Fibroblast of lung (primary cell): Measurements from ENCODE around the gene SPATS2L. TPM values are rescaled to one million over a fixed set of nuclear protein-coding genes. Genes with fewer than 3 reads are reported as not detected.

Experiments
- DNase-seq, 2 donors: peaks; one replicate each; pipeline versions ENCODE4 v3.0.0 to v3.0.0-alpha.2; 2010; ENCODE audit warnings: low read depth in 2 of 2
- H2AFZ ChIP-seq: 2 replicates; pipeline ENCODE4 v1.5.1; 2012; ENCODE audit warnings: low read length, control low read depth, inconsistent platforms
- H3K27ac ChIP-seq: 2 replicates; pipeline ENCODE4 v1.5.1; 2011; ENCODE audit warnings: low read length, control low read depth; ENCODE audit not compliant: insufficient read depth
- H3K27me3 ChIP-seq: 2 replicates; pipeline ENCODE4 v1.5.1; 2011; ENCODE audit warnings: mild to moderate bottlenecking, low read length; ENCODE audit not compliant: control insufficient read depth, insufficient read depth
- H3K36me3 ChIP-seq: 2 replicates; pipeline ENCODE4 v1.5.1; 2011; ENCODE audit warnings: low read length; ENCODE audit not compliant: control insufficient read depth, insufficient read depth
- H3K4me1 ChIP-seq: 2 replicates; pipeline ENCODE4 v1.5.1; 2011; ENCODE audit warnings: low read length; ENCODE audit not compliant: control insufficient read depth, insufficient read depth; ENCODE audit errors: extremely low read depth
- H3K4me2 ChIP-seq: 2 replicates; pipeline ENCODE4 v1.5.1; 2011; ENCODE audit warnings: low read length, control low read depth; ENCODE audit not compliant: insufficient read depth; ENCODE audit errors: extremely low read depth
- H3K4me3 ChIP-seq, 4 experiments: fragments of 200-600 bp in 1 of 4; sonication (generic) in 1 of 4; replicated peaks in 1 of 4; 2 replicates each; pipeline ENCODE4 v1.5.1; 2011 to 2016; ENCODE audit warnings: low read length in 4 of 4, low read depth in 3 of 4, mild to moderate bottlenecking in 3 of 4, control low read depth in 2 of 4, inconsistent platforms in 1 of 4, mixed read lengths in 1 of 4; ENCODE audit not compliant: insufficient read depth in 1 of 4; ENCODE audit errors: control extremely low read depth in 1 of 4
- H3K79me2 ChIP-seq: 2 replicates; pipeline ENCODE4 v1.5.1; 2012; ENCODE audit warnings: mild to moderate bottlenecking, low read length, inconsistent platforms; ENCODE audit not compliant: control insufficient read depth, insufficient read depth
- H3K9ac ChIP-seq: 2 replicates; pipeline ENCODE4 v1.5.1; 2011; ENCODE audit warnings: mild to moderate bottlenecking, low read length, control low read depth; ENCODE audit not compliant: insufficient read depth
- H3K9me3 ChIP-seq: 2 replicates; pipeline ENCODE4 v1.5.1; 2012; ENCODE audit warnings: low read depth, low read length; ENCODE audit not compliant: control insufficient read depth, insufficient read depth
- H4K20me1 ChIP-seq: 2 replicates; pipeline ENCODE4 v1.5.1; 2011; ENCODE audit warnings: low read length; ENCODE audit not compliant: control insufficient read depth, insufficient read depth; ENCODE audit errors: extremely low read depth
- CTCF ChIP-seq, 2 donors: IDR thresholded peaks in 1 of 2; conservative IDR thresholded peaks in 1 of 2; 1 replicate in 1 of 2; 2 replicates in 1 of 2; pipeline ENCODE4 v1.5.1; 2011 to 2012; ENCODE audit warnings: low read length in 2 of 2, control low read depth in 1 of 2, inconsistent platforms in 1 of 2, low read depth in 1 of 2, mild to moderate bottlenecking in 1 of 2
- EZH2 ChIP-seq: IDR thresholded peaks from 2 replicates; pipeline ENCODE4 v1.5.1; 2012; ENCODE audit warnings: low read length, control low read depth, mild to moderate bottlenecking; ENCODE audit errors: missing control alignments
- polyA plus RNA-seq, 2 donors: library from polyadenylated mRNA; depleted of rRNA in 1 of 2; stranded (reverse) in 1 of 2; unstranded in 1 of 2; fragments of >200 nt; gene quantifications; 2 replicates each; pipeline ENCODE4 v1.2.1, GENCODE V29; 2011 to 2012; ENCODE audit warnings: missing spikeins in 1 of 2
- total RNA-seq: library from RNA; depleted of rRNA; stranded (reverse); fragments of >200 nt; gene quantifications from 2 replicates; pipeline ENCODE4 v1.2.1, GENCODE V29; 2014

Gene SPATS2L
- total and polyA plus RNA-seq, 2 donors (not counting 1 experiment from before 2014, with no cell fraction given), result 73.8 to 291 TPM

- Histone ChIP-seq H3K4me2 (no peak overlapping the region), H3K27ac (no peak overlapping the region), H3K9ac (no peak overlapping the region), H3K36me3 (peaks cover 7% of the 10 kb centered on the region), H4K20me1 (no peaks in the 10 kb centered on the region), H3K4me3 (no peak overlapping the region), H3K9me3 (no peaks in the 10 kb centered on the region), H2AFZ (no peak overlapping the region), H3K27me3 (no peaks in the 10 kb centered on the region), H3K4me1 (no peaks in the 10 kb centered on the region), H3K79me2 (no peaks in the 10 kb centered on the region)
- DNase-seq, result no peak
- TF ChIP-seq CTCF (conservative IDR thresholded peaks at IDR 0.05 in 1 of 2, IDR thresholded peaks at IDR 0.05 in 1 of 2; ENCODE audit: low read depth in 1 of 2, low read length in 2 of 2) (no peak), EZH2 (no peak)
Observed at GRCh38 chr2:200425026-200425821, 118.7 kb downstream of the SPATS2L start.

GRCh38 chr2:200426754-200427153 is 120.3 kb downstream of the SPATS2L start:
- Histone ChIP-seq H3K4me3 (no peak overlapping the region), H4K20me1 (no peaks in the 10 kb centered on the region), H3K4me2 (no peak overlapping the region), H3K9ac (no peak overlapping the region), H3K4me1 (no peaks in the 10 kb centered on the region), H3K9me3 (no peaks in the 10 kb centered on the region), H3K79me2 (no peaks in the 10 kb centered on the region), H2AFZ (no peak overlapping the region), H3K27me3 (no peaks in the 10 kb centered on the region), H3K36me3 (peaks cover 2% of the 10 kb centered on the region), H3K27ac (no peak overlapping the region)
- TF ChIP-seq CTCF (conservative IDR thresholded peaks at IDR 0.05 in 1 of 2, IDR thresholded peaks at IDR 0.05 in 1 of 2; ENCODE audit: low read depth in 1 of 2, low read length in 2 of 2) (no peak), EZH2 (no peak)
- no peak for DNase-seq

GRCh38 chr2:200428961-200429665 is 122.6 kb downstream of the SPATS2L start:
- Histone ChIP-seq H3K79me2 (no peaks in the 10 kb centered on the region), H3K27ac (no peak overlapping the region)
- no peak for TF ChIP-seq CTCF (conservative IDR thresholded peaks at IDR 0.05 in 1 of 2, IDR thresholded peaks at IDR 0.05 in 1 of 2; ENCODE audit: low read depth in 1 of 2, low read length in 2 of 2)
- no peak for TF ChIP-seq EZH2

More at GRCh38 chr2:200428961-200429665, 122.6 kb downstream of the SPATS2L start:
- no peaks in the 10 kb centered on the region for H3K27me3 ChIP-seq
- no peak overlapping the region for H2AFZ ChIP-seq
- H3K9ac ChIP-seq, result no peak overlapping the region
- H3K4me2 ChIP-seq, result no peak overlapping the region
- no peaks in the 10 kb centered on the region for H3K4me1 ChIP-seq
- peaks cover 2% of the 10 kb centered on the region for H3K36me3 ChIP-seq
- no peak overlapping the region for H3K4me3 ChIP-seq
- DNase-seq, result no peak
- H4K20me1 ChIP-seq, result no peaks in the 10 kb centered on the region
- no peaks in the 10 kb centered on the region for H3K9me3 ChIP-seq
